ENCODE measurements around the gene LCE2D.

DNA sequence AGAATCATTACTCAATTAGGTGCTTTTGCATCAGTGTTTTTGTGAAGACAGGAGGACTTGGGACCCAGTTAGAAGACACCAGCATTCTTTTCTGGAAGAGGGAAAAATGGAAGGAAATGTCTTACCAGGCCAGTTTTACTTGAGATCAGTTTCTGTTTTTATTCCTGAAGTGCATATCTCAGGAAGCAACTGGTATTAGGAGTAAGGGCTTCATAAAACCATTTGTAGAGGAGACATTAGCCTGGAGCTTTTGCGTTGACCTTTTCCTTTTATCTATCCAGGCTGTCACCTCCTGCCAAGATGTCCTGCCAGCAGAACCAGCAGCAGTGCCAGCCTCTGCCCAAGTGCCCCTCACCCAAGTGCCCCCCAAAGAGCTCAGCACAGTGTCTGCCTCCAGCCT, 49.7 kb upstream of the LCE2D start, which contains the start of gene LCE3B:
- TF ChIP-seq, protein P1, sequence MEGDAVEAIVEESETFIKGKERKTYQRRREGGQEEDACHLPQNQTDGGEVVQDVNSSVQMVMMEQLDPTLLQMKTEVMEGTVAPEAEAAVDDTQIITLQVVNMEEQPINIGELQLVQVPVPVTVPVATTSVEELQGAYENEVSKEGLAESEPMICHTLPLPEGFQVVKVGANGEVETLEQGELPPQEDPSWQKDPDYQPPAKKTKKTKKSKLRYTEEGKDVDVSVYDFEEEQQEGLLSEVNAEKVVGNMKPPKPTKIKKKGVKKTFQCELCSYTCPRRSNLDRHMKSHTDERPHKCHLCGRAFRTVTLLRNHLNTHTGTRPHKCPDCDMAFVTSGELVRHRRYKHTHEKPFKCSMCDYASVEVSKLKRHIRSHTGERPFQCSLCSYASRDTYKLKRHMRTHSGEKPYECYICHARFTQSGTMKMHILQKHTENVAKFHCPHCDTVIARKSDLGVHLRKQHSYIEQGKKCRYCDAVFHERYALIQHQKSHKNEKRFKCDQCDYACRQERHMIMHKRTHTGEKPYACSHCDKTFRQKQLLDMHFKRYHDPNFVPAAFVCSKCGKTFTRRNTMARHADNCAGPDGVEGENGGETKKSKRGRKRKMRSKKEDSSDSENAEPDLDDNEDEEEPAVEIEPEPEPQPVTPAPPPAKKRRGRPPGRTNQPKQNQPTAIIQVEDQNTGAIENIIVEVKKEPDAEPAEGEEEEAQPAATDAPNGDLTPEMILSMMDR (IDR thresholded peaks at IDR 0.05 in 4 of 5, conservative IDR thresholded peaks at IDR 0.05 in 1 of 5) = no peak
- no peak for TF ChIP-seq POLR2A (IDR thresholded peaks at IDR 0.05)
